ENCODE measurements around the gene FBXL16. TPM values are rescaled to one million over a fixed set of nuclear protein-coding genes. Genes with fewer than 3 reads are reported as not detected.
A peak's percentile ranks its signal among the peaks of the same experiment; 100 is the strongest.

FBXL16 gene
- total RNA-seq, 6 donors from 2014 or later: 1.0 to 8.1 (median 4.1) TPM

- no peaks in the 10 kb centered on the region for H3K9me3 ChIP-seq
- peak overlapping the region; percentile 69 to 89 (median 87) for H3K27ac ChIP-seq
- H3K27me3 ChIP-seq: no peaks in the 10 kb centered on the region
- H3K4me3 ChIP-seq: peak overlapping the region; percentile 87 to 100 (median 100)
- TF ChIP-seq POLR2A (IDR thresholded peaks at IDR 0.05): no peak
- H3K36me3 ChIP-seq: peaks cover 24 to 47% (median 45%) of the 10 kb centered on the region in 4 donors
- H3K4me1 ChIP-seq: peaks cover 15 to 21% (median 16%) of the 10 kb centered on the region in 4 donors
- DNase-seq (peak in 1 of 2 donors; percentile 82), ATAC-seq (ENCODE audit: low FRiP score in 2 of 2) (peak in 1 of 2 donors; percentile 1)
- WGBS, 2 donors: 0 to 7% methylated on average over 2 to 23 of the region's 50 CpGs
Observed at GRCh38 chr16:668519-669171, 37.0 kb downstream of the FBXL16 start.

- no peaks in the 10 kb centered on the region for H3K9me3 ChIP-seq
- H3K27ac ChIP-seq: peak within 1 kb of the TSS; percentile 69 to 89 (median 87)
- DNase-seq: peak; percentile 95 to 99
- peak within 1 kb of the TSS; percentile 87 to 100 (median 100) for H3K4me3 ChIP-seq
- no peaks in the 10 kb centered on the region for H3K27me3 ChIP-seq
- H3K4me1 ChIP-seq: peaks cover 15 to 21% (median 16%) of the 10 kb centered on the region in 4 donors
- peaks cover 19 to 40% (median 38%) of the 10 kb centered on the region in 4 donors for H3K36me3 ChIP-seq
- peak; percentile 86 to 98 (median 97) for TF ChIP-seq CTCF (IDR thresholded peaks at IDR 0.05)
- peak in 1 of 4 donors; percentile 85 for TF ChIP-seq POLR2A (IDR thresholded peaks at IDR 0.05)
- TF ChIP-seq EP300 (IDR thresholded peaks at IDR 0.05): peak in 1 of 4 donors; percentile 46
- peak; percentile 79 to 87 for TF ChIP-seq POLR2AphosphoS5 (IDR thresholded peaks at IDR 0.05)
- 0 to 1% methylated on average over 5 to 54 of the region's 78 CpGs for WGBS, 2 donors
- peak; percentile 95 to 97 for ATAC-seq (ENCODE audit: low FRiP score in 2 of 2)
Observed at GRCh38 chr16:667780-668518, 37.7 kb downstream of the FBXL16 start, which contains the start of gene RHOT2. Gene RHOT2, plus strand, starts transcription at chr16:668132. Its CDS starts 68 bp downstream, at chr16:668200.

GRCh38 chr16:667113-667779 is 38.4 kb downstream of the FBXL16 start:
- ATAC-seq (ENCODE audit: low FRiP score in 2 of 2) (no peak), DNase-seq (peak in 1 of 2 donors; percentile 74)
- Histone ChIP-seq H3K4me3 (peak overlapping the region in 2 of 4 donors; percentile 100), H3K4me1 (peaks cover 15 to 21% (median 16%) of the 10 kb centered on the region in 4 donors), H3K27me3 (no peaks in the 10 kb centered on the region), H3K27ac (peak overlapping the region; percentile 69 to 89 (median 87)), H3K9me3 (no peaks in the 10 kb centered on the region), H3K36me3 (peaks cover 15 to 33% (median 31%) of the 10 kb centered on the region in 4 donors)
- TF ChIP-seq CTCF (IDR thresholded peaks at IDR 0.05) (no peak), POLR2A (IDR thresholded peaks at IDR 0.05) (no peak), EP300 (IDR thresholded peaks at IDR 0.05) (no peak), POLR2AphosphoS5 (IDR thresholded peaks at IDR 0.05) (no peak)
- WGBS, 2 donors: 81 to 89% methylated on average over 9 to 20 of the region's 22 CpGs

- H3K4me3 ChIP-seq: no peak overlapping the region
- H3K36me3 ChIP-seq: peaks cover 15 to 26% (median 24%) of the 10 kb centered on the region in 4 donors
- no peaks in the 10 kb centered on the region for H3K27me3 ChIP-seq
- no peak overlapping the region for H3K27ac ChIP-seq
- TF ChIP-seq CTCF (IDR thresholded peaks at IDR 0.05): no peak
- no peak for TF ChIP-seq EP300 (IDR thresholded peaks at IDR 0.05)
- TF ChIP-seq POLR2AphosphoS5 (IDR thresholded peaks at IDR 0.05): no peak
- no peak for TF ChIP-seq POLR2A (IDR thresholded peaks at IDR 0.05)
- no peak for ATAC-seq (ENCODE audit: low FRiP score in 2 of 2)
- WGBS, 2 donors: 91 to 96% methylated on average over 6 to 13 of the region's 13 CpGs
- peaks cover 16 to 24% (median 16%) of the 10 kb centered on the region in 4 donors for H3K4me1 ChIP-seq
- H3K9me3 ChIP-seq: no peaks in the 10 kb centered on the region
- DNase-seq: no peak
Observed at GRCh38 chr16:666572-666971, 39.0 kb downstream of the FBXL16 start.

- H3K4me3 ChIP-seq: no peak overlapping the region
- ATAC-seq (ENCODE audit: low FRiP score in 2 of 2): no peak
- H3K9me3 ChIP-seq: no peaks in the 10 kb centered on the region
Observed at GRCh38 chr16:662597-662996, 43.0 kb downstream of the FBXL16 start.

More at GRCh38 chr16:662597-662996, 43.0 kb downstream of the FBXL16 start:
- H3K27ac ChIP-seq: no peak overlapping the region
- peaks cover 0 to 12% (median 7%) of the 10 kb centered on the region in 4 donors for H3K36me3 ChIP-seq
- 94% methylated on average over 14 to 21 of the region's 21 CpGs for WGBS, 2 donors
- no peak for TF ChIP-seq EP300 (IDR thresholded peaks at IDR 0.05)
- TF ChIP-seq CTCF (IDR thresholded peaks at IDR 0.05): no peak
- no peak for TF ChIP-seq POLR2AphosphoS5 (IDR thresholded peaks at IDR 0.05)
- no peak for TF ChIP-seq POLR2A (IDR thresholded peaks at IDR 0.05)
- H3K4me1 ChIP-seq: peaks cover 17 to 27% (median 19%) of the 10 kb centered on the region in 4 donors
- H3K27me3 ChIP-seq: no peaks in the 10 kb centered on the region
- no peak for DNase-seq

All from upper lobe of left lung (tissue), 6 donors.